SHP77 treated with DMSO at 0.1 percent for 48 hours (cell line): Measurements from ENCODE around the gene PCDH15.

Experiments used
- DNase-seq: peaks from one replicate; lab custom pipeline; 2025; lab: John Stamatoyannopoulos, UW

Gene PCDH15

DNA sequence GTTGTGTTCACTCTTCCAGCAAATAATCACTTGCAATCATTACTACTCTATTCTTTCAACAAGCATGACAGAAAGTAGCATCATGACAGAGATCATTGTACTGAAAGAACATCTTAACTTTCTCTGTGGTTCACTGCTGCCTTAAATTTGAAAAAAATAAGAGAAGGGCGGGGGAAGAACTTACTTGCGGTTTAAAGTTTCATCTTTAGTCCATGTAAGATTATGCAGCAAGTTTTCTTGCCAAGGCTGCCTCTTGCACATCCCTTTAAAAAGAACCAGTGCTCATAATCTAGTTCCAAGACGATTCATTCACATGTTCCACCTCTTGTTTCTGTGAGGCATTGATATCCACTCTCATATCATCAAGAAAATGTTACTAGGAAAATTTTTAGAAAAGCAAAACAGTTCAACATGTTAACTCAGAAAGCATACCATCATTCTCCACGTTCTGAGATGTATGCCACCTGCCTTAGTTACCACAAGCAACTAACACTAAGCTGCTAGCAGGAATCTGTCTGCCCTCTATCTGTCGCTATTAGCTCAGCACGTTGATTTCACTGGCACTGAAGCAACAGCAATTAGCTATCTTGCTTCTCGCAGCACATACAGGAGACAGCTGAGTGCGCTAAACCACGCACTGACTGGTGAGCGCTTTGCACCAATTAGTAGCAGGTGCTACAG, at the start of gene PCDH15:
PCDH15 (minus strand) TSS at position 491 of the 681 bp plus-strand sequence. CDS start 136,969 bp downstream, outside the sequence.
- DNase-seq, result peak; percentile 0

GRCh38 chr10:54843932-54844331, 42.9 kb upstream of the PCDH15 start:
- DNase-seq, result no peak

DNA sequence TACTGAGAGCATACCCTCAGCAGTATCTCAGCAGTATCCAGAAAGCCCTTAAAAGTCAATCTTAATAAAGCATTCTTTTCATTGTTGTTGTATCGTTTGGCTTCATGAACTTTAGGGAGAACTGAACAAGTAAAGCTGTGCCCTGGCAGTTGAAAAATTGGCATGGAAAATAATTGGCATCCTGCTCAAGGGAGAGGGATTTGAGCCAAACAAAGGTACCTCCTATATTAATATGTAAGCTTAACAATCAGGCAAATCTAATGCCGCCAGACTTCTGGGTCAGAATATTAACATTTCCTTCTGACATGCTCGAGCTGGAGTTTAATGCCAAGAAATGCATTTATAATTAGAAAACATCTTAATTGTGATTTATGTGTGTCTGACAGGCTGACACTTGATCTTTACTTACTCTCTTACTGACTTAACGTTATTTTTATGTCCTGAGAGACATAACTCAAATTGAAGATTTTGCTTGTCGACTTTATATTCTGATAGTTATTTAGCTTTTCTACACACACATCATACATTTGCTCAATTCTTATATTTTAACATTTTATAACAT, 42.1 kb upstream of the PCDH15 start:
- no peak for DNase-seq

- DNase-seq, result no peak
These were observed 36.4 kb upstream of the PCDH15 start for GRCh38 chr10:54837479-54837878.

DNA sequence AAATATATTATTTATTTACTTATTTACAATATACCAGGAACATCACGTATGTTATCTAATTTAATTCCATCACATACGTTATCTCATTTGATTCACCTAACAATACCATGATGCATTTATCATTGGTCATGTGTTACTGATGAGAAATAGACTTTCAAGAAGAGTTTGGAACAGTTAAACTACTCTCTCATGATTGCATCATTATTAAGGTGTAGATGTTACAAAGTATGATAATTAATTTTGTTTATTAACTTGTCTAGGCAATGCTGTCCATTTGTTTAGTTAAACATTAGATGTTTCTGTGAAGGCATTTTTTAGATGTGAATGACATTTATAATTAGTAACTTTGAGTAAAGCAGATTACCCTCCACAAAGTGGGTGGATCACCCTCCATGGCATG, 32.0 kb upstream of the PCDH15 start:
- DNase-seq, result no peak

- DNase-seq, result no peak
These were observed 26.0 kb upstream of the PCDH15 start for GRCh38 chr10:54826994-54827560.

DNA sequence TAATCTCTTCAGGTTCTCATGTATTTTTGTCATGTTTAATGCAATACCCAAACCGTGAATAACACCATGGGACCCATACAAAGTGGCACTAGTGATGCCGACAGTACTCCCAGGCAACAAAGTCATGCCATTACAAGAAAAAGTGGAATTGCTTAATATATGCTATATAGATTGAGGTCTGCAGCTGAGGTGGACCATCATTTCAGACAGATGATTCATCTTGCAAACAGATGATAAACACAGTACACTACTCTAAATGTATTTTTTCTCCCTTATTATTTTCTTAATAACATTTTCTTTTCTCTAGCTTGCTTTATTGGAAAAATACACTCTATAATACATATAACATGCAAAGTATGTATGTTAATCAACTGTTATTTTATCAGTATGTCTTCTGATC, 14.6 kb upstream of the PCDH15 start:
- no peak for DNase-seq

- DNase-seq, result no peak
These were observed 7.3 kb upstream of the PCDH15 start for GRCh38 chr10:54808186-54808935.

DNA sequence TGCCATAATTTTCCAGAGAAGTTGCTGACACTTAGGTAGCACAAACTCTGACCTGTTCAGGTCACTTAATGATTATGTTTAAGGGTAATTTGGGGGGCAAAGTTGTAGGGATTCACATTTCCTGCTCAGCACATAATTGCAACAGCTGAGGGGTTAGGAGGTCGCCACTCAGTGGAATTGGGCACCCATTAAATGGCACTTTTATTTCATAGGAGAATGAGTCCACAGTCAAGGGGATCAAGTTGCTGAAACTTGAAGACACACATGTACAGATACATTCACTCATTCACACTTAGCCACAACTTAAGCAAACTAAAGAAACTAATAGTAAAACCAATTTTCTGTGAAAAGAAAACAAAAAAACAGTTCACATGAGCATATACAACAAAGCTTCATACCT, 1.5 kb downstream of the PCDH15 start:
- DNase-seq, result no peak

DNA sequence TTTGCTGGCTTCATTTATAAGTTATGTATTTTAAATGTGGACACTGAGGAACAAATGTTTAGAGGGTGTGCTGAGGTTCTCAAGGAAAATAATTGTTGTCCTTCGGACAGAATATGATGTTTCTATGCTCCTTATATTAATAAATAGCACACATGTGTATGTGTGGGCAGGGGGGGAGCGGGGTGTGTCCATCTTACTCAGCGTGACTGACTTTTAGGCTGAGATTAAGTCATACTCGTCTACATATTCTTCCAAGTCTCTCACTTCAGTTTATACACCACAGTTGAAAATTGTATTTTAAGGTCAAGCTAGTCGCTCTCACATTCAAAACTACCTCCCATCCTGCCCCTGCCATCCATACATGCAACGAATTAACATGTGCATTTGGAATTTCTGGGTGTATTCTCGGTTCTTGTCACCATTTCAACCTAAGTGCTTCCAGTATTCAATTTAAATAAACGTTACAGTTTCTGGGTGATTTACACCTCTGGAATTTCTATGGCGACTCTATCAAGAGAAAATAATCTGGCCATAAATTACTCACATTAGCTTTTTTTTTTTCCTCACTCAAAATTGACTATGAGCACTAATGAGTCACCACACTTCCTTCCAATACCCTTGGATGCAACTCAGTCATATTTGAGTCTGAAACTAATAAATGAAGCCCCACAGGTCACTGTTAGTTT, 3.3 kb downstream of the PCDH15 start:
- no peak for DNase-seq

DNA sequence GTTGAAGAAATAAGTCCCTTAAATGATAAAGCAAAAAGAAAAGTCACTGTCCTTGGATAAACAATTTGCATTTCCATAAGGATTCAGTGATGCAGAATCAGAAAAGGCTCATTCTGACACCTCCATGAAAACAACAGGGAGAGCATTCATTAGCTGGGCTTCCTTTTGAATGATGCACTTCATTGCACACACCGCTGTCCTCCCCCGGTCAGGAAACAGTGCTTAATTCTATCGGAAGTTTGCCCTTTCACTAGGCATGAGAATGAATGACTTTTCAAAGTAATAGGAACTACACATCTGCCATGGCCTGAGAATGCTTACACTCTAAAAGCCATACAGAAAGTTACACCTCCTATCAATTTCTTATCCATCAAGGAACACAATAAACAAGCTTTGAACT, 4.2 kb downstream of the PCDH15 start:
- no peak for DNase-seq

GRCh38 chr10:54776622-54777021, 24.4 kb downstream of the PCDH15 start:
- no peak for DNase-seq

- no peak for DNase-seq
These were observed 28.4 kb downstream of the PCDH15 start for GRCh38 chr10:54772468-54773122.

DNA sequence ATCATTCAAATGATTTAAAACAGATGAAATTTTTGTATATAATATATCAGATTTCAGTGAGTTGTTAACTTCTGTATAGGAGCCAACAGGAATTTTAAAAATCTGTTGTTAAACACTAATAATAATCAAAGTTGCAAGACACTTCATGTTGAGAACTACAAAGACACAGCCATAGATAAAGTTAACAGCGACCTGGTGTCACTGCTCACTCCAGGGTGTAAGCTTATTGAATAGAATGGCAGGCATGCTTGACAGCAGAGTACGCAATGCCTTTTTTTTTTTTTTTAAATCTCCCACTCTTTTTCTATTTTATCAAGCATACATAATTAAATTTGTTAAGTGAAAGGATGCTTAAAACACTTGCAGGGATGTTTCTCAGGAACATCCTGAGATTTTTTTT, 32.0 kb downstream of the PCDH15 start:
- DNase-seq, result no peak

DNA sequence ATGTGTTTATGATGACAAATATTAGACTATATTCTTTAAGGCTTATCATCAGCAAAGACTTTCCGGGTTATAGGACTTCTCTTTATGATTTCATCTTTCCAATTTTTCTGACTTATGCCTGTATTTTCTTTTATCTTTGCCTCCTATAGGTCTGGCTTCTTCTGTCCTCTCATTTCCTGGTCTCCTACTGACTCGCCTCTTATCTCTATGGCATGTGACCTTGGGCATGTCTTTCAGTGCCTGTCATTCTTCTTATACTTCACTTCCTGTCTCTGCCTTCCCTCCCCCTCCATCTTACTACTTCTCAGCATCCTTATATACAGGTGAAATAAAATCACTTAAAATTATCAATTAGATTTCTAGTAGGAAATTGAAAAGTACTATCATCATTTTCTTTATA, 42.2 kb downstream of the PCDH15 start:
- DNase-seq, result no peak

GRCh38 chr10:54749623-54750022, 51.4 kb downstream of the PCDH15 start:
- DNase-seq, result no peak

- DNase-seq, result no peak
These were observed 55.6 kb downstream of the PCDH15 start for GRCh38 chr10:54745436-54745835.

GRCh38 chr10:54742416-54742815, 58.6 kb downstream of the PCDH15 start:
- no peak for DNase-seq

DNA sequence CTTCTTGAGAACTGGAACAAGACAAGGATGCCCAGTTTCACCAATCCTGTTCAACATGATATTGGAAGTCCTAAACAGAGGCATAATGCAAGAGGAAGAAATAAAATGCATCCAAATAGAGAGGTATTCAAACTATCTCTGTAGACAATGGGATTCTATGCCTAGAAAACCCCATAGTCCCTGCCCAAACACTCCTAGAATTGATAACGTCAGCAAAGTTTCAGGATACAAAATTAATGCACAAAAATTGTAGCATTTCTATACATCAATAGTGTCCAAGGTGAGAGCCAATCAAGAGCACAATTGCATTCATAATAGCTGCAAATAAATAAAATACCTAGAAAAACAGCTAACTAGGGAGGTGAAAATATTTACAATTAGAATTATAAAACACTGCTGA, 72.5 kb downstream of the PCDH15 start:
- DNase-seq, result no peak

DNA sequence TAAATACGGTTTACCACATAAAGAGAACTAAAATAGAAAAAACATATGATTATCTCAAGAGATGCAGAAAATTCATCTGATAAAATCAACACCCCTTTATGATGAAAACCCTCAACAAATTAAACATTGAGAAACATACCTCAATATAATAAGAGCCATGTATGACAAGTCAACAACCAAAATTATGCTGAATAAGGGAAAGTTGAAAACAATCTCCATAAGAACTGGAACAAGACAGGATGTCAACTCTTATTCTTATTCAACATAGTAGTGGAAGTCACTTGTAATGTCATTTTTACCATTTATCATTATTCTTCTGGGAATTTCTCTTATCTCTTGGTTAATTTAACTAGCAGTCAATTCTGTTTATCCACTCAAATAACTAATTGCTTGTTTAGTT, 79.0 kb downstream of the PCDH15 start:
- no peak for DNase-seq

DNA sequence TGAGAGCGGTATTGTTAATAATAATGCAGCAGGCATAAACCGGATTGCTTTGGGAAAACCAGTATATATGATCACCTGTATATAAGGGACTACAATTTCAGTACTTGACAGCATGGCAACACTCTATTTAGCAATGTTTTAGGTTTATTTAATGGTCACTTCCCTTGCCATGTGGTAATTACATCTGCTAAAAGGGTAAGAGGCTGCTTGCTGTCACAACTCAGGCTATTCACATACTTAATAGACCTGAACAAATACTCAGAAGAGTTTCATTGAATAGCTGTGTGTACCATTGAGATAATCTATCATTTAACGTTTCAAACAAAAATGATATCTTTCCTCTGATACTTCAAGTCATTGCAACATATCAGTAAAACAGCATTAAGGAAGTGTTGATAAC, 90.1 kb downstream of the PCDH15 start:
- no peak for DNase-seq

DNA sequence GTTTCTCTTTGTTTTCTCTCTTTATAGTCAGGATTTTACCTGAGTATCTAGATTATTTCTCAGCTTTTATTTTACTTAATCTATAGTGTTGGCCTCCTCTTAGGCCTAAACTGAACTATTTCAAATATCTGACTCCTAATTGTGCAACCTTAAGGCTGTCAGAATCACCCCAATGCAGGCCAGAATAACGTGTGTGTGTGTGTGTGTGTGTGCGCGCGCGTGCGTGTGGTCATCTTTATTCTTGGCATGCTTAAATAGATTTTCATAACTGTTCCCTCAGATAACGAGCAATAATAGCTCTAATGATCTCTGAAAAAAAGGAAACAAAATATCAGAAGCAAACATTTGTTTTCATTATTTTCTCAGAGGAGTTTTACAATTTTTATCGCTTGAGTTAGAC, 92.4 kb downstream of the PCDH15 start:
- no peak for DNase-seq
